ENCODE results near the gene DNAJC8.

DNA sequence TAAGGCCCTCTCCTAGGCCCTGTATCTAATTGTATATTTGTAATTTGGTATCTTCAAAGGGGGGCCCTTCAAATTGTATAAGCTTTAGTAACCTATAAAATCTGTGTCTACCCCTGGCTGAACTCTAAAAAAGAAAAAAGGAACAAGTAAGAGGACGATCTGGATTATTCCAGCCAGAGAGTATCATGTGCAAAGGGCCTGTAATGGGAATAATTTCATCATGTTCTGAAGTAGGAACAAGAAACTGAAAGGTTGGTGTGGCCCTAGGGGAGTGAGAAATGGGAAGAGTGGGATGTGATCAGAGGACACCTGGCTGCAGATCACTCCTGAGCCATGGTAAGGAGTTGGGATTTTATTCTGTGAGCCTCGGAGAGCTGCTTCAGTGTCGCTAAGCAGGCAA lies 71.1 kb downstream of the DNAJC8 start:
- TF ChIP-seq, protein P1, sequence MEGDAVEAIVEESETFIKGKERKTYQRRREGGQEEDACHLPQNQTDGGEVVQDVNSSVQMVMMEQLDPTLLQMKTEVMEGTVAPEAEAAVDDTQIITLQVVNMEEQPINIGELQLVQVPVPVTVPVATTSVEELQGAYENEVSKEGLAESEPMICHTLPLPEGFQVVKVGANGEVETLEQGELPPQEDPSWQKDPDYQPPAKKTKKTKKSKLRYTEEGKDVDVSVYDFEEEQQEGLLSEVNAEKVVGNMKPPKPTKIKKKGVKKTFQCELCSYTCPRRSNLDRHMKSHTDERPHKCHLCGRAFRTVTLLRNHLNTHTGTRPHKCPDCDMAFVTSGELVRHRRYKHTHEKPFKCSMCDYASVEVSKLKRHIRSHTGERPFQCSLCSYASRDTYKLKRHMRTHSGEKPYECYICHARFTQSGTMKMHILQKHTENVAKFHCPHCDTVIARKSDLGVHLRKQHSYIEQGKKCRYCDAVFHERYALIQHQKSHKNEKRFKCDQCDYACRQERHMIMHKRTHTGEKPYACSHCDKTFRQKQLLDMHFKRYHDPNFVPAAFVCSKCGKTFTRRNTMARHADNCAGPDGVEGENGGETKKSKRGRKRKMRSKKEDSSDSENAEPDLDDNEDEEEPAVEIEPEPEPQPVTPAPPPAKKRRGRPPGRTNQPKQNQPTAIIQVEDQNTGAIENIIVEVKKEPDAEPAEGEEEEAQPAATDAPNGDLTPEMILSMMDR (IDR thresholded peaks at IDR 0.05), result no peak
- no peak for TF ChIP-seq POLR2A (IDR thresholded peaks at IDR 0.05)
